ENCODE measurements around the gene RSBN1L.

The RSBN1L gene

DNA sequence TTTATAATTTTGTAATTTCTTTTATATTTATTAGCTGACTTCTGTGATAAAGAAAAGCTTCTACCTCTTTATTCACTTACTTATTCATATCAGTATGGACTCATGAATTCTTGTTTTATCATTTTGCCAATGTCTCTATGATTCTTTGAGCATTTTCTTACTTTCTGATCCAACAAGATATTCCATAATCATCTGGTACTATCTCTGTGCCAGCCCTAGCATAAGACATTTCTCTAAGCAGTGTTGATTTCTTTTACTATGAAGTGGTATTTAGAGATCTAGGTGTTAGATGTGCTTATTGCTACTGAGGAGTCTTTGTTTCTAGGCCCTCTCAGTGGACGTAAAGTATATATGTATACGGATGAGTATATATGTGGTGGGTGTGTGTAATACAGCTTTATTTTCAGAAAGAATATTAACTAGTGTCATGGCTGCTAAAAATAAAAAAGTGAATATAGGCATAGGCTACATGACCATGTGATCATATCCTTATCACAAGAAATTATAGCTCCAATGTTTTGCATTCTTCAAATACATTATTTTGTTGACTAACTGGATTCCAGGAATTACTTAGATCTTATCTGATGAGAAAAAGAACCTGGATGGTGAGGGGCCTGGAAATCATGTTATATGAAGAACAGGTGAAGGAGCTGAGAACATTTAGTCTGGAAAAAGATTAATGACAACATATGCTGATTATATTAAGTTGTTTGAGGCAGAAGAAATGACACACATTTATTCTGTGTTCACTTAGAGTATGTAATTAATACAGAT lies 115.4 kb downstream of the RSBN1L start:
- DNase-seq: no peak

DNA sequence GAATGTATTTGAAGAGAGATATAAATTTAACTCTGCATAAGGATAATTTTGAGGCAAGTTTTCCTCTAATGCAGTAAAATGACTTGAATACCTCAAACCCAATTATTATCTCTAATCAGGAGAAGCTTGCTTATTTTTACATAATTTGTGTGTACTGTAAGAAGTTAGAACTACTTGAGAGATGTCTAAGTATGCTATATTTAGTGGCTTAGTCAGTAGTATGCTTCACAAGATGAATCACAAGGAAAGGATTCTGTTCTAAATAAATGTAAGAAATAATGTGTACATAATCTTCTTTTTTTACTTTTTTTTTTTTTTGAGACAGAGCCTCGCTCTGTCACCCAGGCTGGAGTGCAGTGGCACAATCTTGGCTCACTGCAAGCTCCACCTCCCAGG lies 116.0 kb downstream of the RSBN1L start:
- no peak for DNase-seq

DNA sequence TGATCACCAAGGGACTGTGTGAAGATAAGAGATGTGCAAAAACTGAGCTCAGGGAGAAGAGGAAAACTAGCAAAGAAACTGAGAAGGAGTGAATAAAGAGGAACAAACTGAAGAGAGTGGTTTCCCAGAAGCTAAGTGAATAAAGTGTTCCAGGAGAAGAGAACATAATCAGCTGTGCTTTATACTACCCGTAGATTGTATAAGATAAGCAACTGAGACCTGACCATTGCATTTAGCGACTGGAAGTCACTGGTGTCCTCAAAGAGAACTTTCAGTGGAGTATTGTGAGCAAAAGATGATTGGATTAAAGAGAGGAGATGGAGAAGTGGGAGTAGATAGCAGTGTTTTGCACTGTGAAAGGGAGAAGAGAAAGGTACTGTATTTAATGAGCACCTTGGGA lies 116.9 kb downstream of the RSBN1L start:
- no peak for DNase-seq

DNA sequence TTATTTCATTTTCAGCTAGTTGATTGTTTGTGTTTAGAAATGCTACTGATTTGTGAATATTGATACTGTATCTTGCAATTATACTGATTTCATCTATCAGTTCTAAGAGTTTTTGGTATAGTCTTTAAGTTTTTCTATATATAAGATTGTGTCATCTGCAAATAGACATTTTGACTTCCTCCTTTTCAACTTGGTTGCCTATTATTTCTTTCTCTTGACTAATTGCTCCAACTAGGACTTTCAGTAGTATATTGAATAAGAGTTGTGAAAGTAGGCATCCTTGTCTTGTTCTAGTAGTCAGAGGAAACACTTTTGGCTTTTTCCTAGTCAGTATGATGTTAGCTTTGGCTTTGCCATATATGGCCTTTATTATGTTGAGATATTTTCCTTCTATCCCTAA lies 122.8 kb downstream of the RSBN1L start:
- no peak for DNase-seq

DNA sequence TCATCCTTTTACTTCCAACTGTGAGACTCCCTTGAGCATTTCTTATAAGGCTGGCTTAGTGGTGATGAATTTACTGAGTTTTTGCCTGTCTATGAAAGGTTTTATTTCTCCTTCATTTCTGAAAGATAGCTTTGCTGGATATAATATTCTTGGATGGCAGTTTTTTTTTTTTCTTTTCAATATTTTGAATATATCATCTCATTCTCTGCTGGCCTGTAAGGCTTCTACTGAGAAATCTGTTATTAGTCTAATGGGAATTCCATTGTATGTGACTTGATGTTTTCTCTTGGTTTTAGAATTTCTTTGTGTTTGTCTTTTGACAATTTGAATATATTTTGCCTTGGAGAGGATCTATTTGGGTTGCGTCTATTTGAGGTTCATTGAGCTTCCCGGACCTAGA lies 124.7 kb downstream of the RSBN1L start:
- no peak for DNase-seq

DNA sequence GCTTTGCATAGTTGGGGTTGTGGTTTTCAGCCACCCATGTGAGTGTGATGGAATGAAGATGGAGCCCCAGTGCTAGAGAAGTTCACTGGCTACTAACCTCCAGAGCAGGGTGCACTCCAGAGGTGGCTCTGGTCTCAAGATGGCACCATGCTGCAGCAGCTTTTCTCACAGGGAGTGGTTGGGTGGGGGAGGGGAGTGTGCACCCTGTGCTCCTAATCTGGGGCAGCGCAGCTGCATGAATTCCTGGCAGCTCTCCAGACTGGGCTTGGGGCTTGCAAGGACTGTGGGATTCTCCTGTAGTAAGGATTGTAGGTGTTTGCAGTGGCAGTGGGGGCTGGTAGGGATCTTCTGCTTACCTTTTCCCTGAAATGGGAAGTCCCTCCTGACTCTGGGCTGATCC lies 126.0 kb downstream of the RSBN1L start:
- DNase-seq: no peak

DNA sequence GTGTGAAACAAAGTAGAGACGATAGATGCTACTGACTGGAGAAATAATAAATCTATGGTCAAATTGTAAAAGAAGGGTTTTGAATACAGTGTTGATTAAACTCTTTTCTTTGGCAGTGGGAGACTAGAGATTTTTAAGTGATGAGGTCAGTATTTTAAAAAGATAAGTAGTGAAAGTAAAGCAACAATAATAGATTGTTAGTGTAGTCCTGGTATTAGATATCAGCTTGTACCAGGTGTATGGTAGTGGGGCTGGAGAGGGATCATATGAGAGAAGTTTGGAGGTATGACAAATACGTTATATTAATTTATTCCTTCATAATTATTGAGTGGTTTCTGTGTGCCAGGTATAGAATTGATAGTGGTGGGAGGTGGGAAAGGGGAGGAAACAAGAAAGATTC lies 127.5 kb downstream of the RSBN1L start:
- DNase-seq: no peak

DNA sequence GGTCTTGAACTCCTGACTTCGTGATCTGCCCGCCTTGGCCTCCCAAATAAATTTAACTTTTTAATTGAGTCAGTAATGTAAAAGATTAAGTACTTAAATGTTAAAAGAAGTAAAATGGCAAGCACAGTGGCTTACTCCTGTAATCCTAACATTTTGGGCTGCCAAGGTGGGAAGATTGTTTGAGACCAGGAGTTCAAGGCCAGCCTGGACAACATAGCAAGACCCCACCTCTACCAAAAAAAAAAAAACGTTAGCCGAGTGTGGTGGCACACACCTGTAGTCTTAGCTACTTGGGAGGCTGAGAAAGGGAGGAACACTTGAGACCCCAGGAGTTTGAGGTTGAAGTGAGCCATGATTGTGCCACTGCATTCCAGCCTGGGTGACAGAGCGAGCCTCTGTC lies 128.4 kb downstream of the RSBN1L start:
- DNase-seq: no peak

DNA sequence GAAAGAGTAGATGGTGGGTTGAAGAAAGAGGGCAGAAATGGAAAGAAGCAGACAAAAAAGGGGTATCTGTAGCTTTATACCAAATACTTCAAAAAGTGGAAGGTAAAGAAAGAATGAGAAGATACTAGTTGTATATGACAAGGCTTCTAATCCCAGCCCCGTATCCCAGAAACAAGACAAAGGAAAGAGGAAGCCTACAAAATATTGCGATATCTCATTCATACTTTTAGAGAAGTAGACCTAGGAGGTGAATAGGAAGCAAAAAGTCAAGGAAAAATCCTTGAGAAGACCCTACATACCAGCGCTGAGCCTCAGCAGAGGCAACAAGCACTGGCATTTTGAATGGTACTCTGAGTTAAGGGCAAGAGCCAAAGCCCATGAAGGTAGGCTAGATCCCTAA lies 128.9 kb downstream of the RSBN1L start:
- DNase-seq: no peak

DNA sequence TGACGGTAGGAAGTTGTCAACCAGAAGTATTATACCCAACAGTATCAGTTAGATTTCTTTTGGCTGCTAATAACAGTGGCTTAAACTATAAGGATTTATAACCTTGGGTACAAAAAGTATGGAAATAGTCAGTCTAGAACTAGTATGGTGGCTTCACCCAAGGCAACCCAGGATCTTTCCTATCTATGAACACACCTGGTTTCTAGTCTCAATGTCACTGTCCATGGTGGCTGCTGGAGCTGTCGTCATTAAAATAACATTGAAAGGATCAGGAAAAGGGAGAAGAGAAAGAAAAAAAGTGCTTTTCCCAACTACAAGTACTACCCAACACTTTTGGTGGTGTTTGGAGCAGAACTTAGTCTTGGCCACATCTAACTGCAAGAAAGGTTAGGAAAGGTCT lies 130.0 kb downstream of the RSBN1L start:
- DNase-seq: no peak

DNA sequence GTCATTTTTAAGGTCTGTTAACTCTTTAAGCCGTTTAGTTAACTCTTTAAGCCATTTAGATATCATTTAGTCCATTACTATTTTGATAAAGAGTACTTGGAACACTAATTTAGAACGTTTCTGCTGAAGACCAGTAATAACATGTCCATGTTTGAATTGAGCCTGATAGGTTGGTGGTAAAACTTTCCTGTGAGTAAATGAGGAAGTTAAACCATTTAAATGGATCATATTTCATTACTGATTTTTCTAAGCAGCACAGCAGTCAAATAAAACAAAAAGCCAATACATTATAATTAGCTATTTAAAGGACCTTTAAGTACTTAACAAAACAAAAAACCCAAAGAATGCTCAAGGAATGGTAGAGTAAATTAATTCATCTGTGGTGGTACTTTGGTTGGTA lies 131.7 kb downstream of the RSBN1L start:
- no peak for DNase-seq

DNA sequence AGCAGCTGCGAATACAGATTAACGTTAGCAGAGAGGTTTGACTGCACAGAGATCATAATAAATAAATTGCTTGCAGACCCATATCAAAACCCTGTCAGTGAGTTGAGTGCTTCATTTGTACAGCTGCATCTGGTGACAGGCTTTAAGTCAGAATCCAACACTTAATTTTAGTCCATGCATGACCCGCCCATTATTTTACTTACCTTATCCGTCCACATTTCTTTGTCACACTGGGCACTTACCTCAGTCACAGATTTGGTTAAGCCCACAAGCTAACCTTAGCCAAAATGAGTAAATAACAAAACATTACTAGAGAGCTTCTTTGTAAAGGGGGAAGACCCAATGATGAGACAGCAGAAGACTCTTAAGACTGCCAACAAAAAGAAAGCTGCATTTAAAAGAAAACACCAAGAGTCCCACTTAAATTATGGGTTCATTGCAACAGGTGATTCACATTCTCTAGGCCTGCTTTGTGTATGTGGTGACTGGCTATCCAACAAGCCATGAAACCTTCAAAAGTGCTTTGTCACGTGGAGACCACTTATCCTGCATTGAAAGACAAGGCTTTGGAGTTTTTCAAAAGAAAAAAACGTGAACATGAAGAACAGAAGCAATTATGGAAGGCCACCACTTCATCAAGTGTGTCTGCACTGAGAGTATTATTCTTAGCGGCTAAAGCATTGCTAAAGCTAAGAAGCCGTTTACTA lies 134.5 kb downstream of the RSBN1L start:
- DNase-seq: no peak

DNA sequence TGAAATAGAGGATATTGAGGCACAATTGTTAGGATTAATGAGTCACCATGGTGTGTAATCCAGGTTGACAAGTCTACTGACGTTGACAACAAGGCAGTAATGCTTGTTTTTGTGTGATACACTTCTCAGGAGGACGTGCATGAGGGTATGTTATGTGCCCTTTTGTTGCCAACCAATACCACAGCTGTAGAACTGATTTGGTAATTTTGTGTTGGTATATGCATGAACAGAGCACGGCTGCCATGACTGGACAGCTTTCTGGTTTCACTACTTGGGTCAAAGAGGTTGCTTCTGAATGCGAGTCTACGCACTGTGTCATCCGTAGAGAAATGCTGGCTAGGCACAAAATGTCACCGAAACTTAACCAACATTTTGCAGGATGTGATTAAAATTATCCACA lies 135.2 kb downstream of the RSBN1L start:
- no peak for DNase-seq

DNA sequence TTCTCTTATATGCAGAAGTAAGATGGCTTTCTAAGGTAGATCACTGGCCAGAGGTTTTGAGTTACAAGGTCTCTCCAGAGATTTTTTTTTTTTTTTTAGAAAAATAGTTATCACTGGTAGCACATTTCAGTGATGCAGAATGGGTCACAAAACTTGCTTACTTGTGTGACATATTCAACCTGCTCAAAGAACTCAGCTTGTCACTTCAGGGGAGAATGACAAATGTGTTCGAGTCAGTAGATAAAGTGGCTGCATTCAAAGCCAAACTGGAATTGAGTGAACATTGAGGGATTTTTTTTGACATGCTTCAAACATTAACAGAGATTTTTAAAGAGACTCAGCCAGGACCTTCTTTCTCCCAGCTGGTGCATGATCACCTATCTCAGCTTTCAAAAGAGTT lies 135.7 kb downstream of the RSBN1L start:
- DNase-seq: no peak

All from femur (tissue), 1 donor.